ENCODE data around the gene ZDHHC14.
A peak's percentile ranks its signal among the peaks of the same experiment; 100 is the strongest.
"Not testable (repeated sequence)": the region's sequence is repeated elsewhere in the genome, so short reads cannot be mapped to it uniquely, and the experiment has no call there.

The ZDHHC14 gene

DNA sequence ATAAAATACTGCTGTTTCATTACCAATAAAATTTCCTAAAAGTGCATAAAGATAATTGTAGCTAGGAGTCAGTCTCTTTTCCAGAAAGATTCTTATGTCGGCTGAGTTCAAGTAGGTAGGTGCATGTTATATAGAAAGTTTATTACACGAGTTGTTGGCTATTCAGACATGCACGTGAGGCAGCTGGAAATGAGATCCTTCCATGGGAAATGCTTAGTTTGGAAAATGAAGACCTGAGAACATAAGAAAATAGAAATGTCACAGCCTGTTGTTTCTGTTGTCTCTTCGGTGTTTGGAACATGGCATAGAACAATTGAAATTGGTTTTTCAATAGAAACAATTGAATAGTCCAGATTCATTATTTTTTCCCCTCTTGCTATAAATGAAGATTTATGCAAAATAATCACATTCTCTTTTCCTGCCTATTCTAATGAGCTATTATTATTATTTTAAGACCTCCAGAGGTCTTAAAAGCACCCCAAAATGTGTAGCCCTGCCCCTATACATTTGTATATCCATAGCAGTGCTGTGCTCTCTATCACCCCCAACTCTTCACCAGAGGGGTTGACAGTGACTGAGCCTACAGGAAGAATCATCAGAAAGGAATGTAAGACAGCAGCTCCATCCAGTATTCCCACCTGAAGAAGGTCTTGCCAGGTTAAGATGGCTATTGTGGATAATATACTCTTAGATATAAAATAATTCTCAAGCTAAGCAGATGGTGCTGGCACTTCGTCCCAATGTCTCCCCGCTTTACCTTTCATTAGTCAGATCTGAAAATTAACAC lies 82.2 kb downstream of the ZDHHC14 start:
- Mint-ChIP-seq H3K27ac (peak overlapping the region; percentile 37), H3K4me3 (no peak overlapping the region), H3K36me3 (peaks cover 6 to 13% of the 10 kb centered on the region in 2 donors), H3K27me3 (no peaks in the 10 kb centered on the region), H3K4me1 (peaks cover 37 to 48% of the 10 kb centered on the region in 2 donors), H3K9me3 (peaks cover 0 to 2% of the 10 kb centered on the region in 2 donors)
- ATAC-seq (replicated peaks) (no peak), DNase-seq (no peak)

DNA sequence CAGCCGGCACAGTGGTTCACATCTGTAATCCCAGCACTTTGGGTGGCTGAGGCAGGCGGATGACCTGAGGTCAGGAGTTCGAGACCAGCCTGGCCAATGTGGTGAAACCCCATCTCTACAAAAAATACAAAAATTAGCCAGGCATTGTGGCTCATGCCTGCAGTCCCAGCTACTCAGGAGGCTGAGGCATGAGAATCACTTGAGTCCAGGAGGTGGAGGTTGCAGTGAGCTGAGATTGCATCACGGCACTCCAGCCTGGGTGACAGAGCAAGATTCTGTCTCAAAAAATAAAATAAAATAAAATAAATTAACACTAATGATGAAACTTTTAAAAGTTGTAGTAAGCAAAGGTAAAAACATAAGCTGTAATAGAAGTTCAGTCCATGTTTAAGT lies 82.7 kb downstream of the ZDHHC14 start:
- Mint-ChIP-seq H3K27ac (peak overlapping the region; percentile 37), H3K4me1 (peaks cover 43 to 54% of the 10 kb centered on the region in 2 donors), H3K36me3 (peaks cover 6 to 13% of the 10 kb centered on the region in 2 donors)
- not testable (repeated sequence) for H3K27me3 Mint-ChIP-seq; H3K9me3 Mint-ChIP-seq; H3K4me3 Mint-ChIP-seq; DNase-seq; ATAC-seq (replicated peaks)

DNA sequence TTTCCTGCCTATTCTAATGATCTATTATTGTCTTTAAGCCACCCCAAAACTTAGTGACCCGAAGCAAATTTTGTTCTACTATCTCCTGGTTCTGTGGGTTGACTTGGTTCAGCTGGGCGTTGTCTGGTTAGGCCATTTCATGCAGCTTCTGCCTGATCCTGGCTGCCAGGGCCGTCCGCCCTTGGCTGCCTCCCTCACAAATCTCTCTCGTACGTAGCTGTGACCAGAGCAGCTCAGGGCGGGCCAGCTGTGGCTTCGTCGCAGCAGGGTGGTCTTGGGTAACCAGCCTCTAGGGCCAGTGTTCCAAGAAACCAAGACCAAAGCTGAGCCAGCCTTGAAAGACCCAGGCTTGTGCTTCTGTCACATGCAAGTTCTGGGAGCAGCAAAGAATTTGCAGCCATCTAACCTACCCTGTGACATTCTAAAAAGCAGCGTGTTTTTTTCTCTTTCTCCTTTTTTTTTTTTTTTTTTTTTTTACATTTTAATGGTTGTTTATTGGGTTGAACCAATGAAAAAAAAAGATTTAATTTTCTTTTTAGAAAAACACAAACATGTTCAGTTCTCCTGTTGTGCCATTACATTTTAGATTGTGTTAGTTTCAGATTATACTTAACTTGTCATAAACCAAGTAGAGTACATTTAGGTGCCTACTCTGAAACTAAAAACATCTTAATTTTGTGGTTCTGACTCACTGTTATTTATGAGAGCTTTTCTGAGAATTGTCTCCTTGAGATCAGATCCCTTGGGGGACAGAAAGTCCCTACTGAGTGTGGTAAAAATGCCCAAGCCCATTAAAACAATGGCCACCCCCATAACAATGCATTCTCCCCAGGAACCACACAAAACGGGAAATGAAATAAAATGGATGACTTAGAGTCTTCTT lies 83.9 kb downstream of the ZDHHC14 start:
- Mint-ChIP-seq H3K27ac (peak overlapping the region; percentile 99), H3K27me3 (no peaks in the 10 kb centered on the region), H3K4me3 (peak overlapping the region; percentile 79 to 83), H3K36me3 (peaks cover 2 to 7% of the 10 kb centered on the region in 2 donors), H3K9me3 (no peaks in the 10 kb centered on the region), H3K4me1 (peaks cover 40 to 51% of the 10 kb centered on the region in 2 donors)
- peak; percentile 61 to 63 for ATAC-seq (replicated peaks)
- DNase-seq = peak; percentile 73

DNA sequence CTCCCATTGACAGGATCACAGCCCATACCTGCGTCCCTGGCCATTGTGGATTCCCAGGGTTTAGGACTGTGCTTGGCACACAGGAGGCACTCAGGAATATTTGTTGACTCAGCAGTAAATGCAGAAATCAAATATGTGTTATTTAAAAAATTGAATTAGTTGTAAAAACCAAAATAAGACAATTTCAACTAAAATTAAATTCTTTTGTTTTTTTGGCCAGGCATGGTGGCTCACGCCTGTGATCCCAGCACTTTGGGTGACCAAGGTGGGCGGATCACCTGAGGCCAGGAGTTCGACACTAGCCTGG lies 85.3 kb downstream of the ZDHHC14 start:
- H3K27ac Mint-ChIP-seq = no peak overlapping the region
- H3K27me3 Mint-ChIP-seq = no peaks in the 10 kb centered on the region
- peaks cover 33 to 42% of the 10 kb centered on the region in 2 donors for H3K4me1 Mint-ChIP-seq
- ATAC-seq (replicated peaks) (no peak), DNase-seq (no peak)
- H3K4me3 Mint-ChIP-seq = no peak overlapping the region
- H3K36me3 Mint-ChIP-seq = peaks cover 6 to 15% of the 10 kb centered on the region in 2 donors
- no peaks in the 10 kb centered on the region for H3K9me3 Mint-ChIP-seq

DNA sequence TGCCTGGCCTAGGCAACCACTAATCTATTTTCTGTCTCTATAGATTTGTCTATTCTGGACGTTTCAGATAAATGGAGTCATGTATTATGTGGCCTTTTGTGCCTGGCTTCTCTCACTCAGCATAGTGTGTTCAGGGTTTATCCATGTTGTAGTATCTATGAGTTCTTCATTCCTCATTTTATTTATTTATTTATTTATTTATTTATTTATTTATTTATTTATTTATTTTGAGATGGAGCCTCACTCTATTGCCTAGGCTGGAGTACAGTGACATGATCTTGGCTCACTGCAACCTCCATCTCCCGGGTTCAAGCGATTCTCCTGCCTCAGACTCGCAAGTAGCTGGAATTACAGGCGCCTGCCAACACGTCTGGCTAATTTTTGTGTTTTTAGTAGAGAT lies 86.3 kb downstream of the ZDHHC14 start:
- H3K36me3 Mint-ChIP-seq = peaks cover 6 to 16% of the 10 kb centered on the region in 2 donors
- H3K9me3 Mint-ChIP-seq; H3K4me3 Mint-ChIP-seq; DNase-seq; ATAC-seq (replicated peaks); H3K27me3 Mint-ChIP-seq: not testable (repeated sequence)
- H3K27ac Mint-ChIP-seq = peak overlapping the region; percentile 49
- H3K4me1 Mint-ChIP-seq = peaks cover 34 to 41% of the 10 kb centered on the region in 2 donors

DNA sequence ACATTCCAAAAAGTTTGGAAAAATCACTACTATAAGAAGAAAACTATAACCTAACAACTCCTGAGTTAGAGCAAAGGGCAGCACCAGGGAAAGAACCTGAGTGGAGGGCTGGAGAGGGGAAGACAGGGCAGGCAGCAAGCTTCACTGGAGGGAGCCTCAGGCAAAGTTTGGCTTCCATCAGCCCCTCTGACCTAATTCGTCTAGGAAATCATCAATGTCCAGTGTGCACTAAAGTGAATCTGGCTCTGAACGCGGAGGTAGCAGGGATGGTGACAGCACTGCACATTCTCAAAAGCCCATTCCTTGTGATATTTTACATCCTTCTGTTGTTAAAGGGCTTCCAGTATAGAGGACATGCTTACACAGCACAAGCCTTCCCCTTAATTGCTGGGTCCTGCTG lies 87.1 kb downstream of the ZDHHC14 start:
- Mint-ChIP-seq H3K27ac (peak overlapping the region; percentile 31), H3K36me3 (peaks cover 6 to 16% of the 10 kb centered on the region in 2 donors), H3K9me3 (no peaks in the 10 kb centered on the region), H3K4me3 (no peak overlapping the region), H3K4me1 (peaks cover 29 to 34% of the 10 kb centered on the region in 2 donors), H3K27me3 (no peaks in the 10 kb centered on the region)
- DNase-seq (no peak), ATAC-seq (replicated peaks) (no peak)

DNA sequence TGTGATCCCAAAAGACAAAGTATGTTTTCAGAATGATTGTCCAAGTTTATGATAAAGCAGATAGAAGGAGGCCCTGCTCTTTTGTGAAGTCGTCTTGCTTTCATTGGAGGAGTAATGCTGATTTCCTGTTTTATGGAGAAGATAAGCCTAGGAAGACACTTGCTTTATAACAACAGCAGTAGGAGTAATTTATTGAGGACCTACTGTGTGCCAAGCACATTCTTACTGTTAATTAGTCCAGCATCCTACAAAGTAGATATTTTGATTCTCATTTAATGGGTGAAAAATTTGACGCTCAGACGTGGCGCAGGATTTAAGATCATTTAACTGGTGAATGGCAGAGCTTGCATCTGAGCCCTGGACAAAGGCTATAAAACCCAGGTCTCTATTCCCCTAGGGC lies 87.6 kb downstream of the ZDHHC14 start:
- Mint-ChIP-seq H3K27me3 (no peaks in the 10 kb centered on the region), H3K27ac (peak overlapping the region; percentile 21), H3K9me3 (no peaks in the 10 kb centered on the region), H3K36me3 (peaks cover 6 to 16% of the 10 kb centered on the region in 2 donors), H3K4me1 (peaks cover 30 to 32% of the 10 kb centered on the region in 2 donors), H3K4me3 (no peak overlapping the region)
- ATAC-seq (replicated peaks) (no peak), DNase-seq (no peak)

DNA sequence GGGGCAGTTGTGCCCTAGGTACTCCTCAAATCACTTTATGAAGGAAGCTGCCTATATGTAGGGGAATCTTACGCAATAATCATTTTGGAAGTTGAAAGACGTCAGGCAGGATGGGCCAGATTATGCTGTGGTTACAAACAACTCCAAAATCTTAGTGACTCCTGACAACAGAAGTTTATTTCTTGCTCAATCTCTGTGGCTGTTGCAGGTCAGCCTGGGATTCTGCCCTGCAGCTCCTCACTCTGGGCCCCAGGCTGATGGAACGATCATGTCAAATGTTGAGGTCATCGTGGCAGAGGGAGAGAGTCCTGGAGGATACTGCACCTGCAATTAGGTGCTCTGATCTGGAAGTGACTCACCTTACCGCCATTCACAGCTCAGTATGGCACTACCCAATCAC lies 88.4 kb downstream of the ZDHHC14 start:
- Mint-ChIP-seq H3K4me1 (peaks cover 28 to 31% of the 10 kb centered on the region in 2 donors), H3K27me3 (no peaks in the 10 kb centered on the region), H3K9me3 (no peaks in the 10 kb centered on the region), H3K36me3 (peaks cover 6 to 16% of the 10 kb centered on the region in 2 donors), H3K4me3 (no peak overlapping the region), H3K27ac (peak overlapping the region; percentile 33)
- no peak for ATAC-seq (replicated peaks)
- no peak for DNase-seq

DNA sequence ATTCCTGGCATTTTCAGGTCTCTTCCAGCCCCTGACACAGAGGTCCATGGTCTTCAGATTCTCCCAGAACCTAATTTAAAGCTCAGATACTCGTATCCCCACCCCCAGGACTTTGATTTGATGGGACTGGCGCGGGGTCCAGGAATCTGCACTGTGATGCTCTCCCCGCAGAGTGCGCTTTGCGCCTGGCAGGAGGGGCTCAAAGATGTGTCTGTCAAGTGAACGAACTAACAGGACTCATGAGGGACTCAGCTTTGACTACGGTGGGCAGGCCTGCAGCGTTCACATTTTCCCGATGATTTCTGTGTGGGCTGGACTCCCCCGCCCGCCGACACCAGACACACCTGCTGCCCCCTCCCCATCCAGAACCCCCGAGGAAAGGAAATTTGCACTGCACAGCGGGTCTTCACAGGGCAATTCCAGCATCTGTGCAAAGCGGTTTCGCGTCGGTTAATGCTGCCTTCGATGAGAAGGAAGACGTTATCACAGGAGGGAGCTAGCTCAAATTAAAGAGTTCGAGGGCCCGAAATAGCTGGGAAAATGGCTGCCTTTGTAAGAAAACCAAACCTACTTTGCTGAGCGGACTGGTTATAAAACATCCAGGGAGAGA lies 90.2 kb downstream of the ZDHHC14 start:
- H3K27me3 Mint-ChIP-seq = no peaks in the 10 kb centered on the region
- H3K4me1 Mint-ChIP-seq = peaks cover 23% of the 10 kb centered on the region in 2 donors
- peak overlapping the region; percentile 56 for H3K27ac Mint-ChIP-seq
- peaks cover 0 to 2% of the 10 kb centered on the region in 2 donors for H3K9me3 Mint-ChIP-seq
- ATAC-seq (replicated peaks) = no peak
- no peak overlapping the region for H3K4me3 Mint-ChIP-seq
- H3K36me3 Mint-ChIP-seq = peaks cover 7 to 17% of the 10 kb centered on the region in 2 donors
- no peak for DNase-seq

DNA sequence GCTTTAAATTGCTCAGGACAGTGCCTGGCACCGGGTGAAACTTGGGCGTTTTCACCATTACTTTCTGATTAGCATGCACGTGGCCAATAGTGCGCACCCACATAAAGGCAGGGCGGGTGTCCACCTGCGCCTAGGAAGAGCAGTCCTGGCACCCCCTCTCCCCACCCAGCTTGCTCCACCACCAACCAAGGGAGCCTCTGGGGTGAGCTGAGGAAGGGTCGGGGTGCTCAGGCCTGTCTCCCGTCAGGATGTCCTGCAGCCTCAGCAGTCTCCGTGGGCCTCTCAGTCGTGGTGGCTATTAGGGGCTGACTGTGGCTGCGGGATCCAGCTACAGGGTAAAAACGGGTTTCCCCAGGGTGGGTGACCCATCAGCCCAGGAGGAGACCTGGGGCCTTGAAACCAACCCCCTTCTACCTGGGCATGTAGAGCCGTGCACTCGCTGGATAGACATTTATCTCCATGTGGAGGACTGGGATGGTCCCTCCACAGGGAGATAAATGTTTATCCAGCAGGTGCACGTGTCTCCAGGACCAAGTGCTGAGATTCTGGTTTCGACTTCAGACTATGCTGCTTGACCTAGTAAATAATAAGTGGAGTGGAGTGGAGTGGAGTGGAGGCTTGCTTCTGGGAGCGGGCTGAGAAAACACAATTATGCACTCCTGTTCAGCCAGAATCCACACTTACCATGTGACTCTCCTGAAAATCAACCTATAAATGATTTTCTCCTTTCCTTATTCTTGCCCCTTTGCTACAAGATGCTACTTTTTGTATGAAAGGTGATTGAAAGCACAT lies 91.1 kb downstream of the ZDHHC14 start:
- Mint-ChIP-seq H3K4me3 (no peak overlapping the region), H3K9me3 (peaks cover 0 to 2% of the 10 kb centered on the region in 2 donors), H3K4me1 (peaks cover 28 to 29% of the 10 kb centered on the region in 2 donors), H3K36me3 (peaks cover 11 to 15% of the 10 kb centered on the region in 2 donors), H3K27me3 (no peaks in the 10 kb centered on the region), H3K27ac (no peak overlapping the region)
- ATAC-seq (replicated peaks) = no peak
- DNase-seq = no peak

DNA sequence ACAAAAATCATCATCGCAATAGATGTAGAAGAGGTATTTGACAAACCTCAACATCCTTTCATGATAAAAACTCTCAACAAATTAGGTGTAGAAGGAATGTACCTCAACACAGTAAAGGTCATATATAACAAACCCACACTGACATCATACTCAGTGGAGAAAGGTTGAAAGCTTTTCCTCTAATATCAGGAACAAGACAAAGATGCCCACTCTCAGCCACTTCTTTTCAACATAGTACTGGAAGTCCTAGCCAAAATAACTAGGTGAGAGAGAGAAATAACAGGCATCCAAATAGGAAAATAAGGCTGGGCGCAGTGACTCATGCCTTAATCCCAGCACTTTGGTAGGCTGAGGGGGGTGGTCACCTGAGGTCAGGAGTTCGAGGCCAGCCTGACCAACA lies 95.8 kb downstream of the ZDHHC14 start:
- no peak for DNase-seq

DNA sequence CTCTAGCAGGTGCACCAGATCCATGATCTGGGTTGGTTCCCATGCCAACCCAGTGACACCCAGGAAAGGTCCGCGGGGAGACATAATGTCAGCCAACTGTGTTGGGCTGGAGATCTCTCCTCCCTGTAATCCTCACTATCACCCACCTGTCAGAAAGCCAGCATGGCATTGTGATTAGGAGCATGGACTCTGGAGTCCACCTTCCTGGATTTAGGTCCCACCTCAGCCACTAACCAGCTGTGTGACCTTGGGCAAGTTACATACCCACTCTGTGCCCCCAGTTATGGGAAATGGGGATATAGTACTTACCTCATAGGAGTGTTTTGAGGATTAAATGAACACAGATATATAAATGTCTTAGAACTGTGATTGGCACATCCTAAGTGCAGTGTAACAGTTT lies 97.9 kb downstream of the ZDHHC14 start:
- peaks cover 0 to 6% of the 10 kb centered on the region in 2 donors for H3K9me3 Mint-ChIP-seq
- ATAC-seq (replicated peaks) (no peak), DNase-seq (no peak)
- H3K4me1 Mint-ChIP-seq = peaks cover 28 to 35% of the 10 kb centered on the region in 2 donors
- H3K27me3 Mint-ChIP-seq = no peaks in the 10 kb centered on the region
- H3K27ac Mint-ChIP-seq = no peak overlapping the region
- H3K36me3 Mint-ChIP-seq = peaks cover 13 to 15% of the 10 kb centered on the region in 2 donors
- no peak overlapping the region for H3K4me3 Mint-ChIP-seq

More for the DNA sequence above, 95.8 kb downstream of the ZDHHC14 start:
- H3K9me3 Mint-ChIP-seq = peaks cover 0 to 3% of the 10 kb centered on the region in 2 donors
- peaks cover 9 to 15% of the 10 kb centered on the region in 2 donors for H3K36me3 Mint-ChIP-seq
- H3K4me3 Mint-ChIP-seq = no peak overlapping the region
- H3K4me1 Mint-ChIP-seq = peaks cover 31% of the 10 kb centered on the region in 2 donors
- H3K27ac Mint-ChIP-seq = no peak overlapping the region
- no peak for ATAC-seq (replicated peaks)
- H3K27me3 Mint-ChIP-seq = no peaks in the 10 kb centered on the region

DNA sequence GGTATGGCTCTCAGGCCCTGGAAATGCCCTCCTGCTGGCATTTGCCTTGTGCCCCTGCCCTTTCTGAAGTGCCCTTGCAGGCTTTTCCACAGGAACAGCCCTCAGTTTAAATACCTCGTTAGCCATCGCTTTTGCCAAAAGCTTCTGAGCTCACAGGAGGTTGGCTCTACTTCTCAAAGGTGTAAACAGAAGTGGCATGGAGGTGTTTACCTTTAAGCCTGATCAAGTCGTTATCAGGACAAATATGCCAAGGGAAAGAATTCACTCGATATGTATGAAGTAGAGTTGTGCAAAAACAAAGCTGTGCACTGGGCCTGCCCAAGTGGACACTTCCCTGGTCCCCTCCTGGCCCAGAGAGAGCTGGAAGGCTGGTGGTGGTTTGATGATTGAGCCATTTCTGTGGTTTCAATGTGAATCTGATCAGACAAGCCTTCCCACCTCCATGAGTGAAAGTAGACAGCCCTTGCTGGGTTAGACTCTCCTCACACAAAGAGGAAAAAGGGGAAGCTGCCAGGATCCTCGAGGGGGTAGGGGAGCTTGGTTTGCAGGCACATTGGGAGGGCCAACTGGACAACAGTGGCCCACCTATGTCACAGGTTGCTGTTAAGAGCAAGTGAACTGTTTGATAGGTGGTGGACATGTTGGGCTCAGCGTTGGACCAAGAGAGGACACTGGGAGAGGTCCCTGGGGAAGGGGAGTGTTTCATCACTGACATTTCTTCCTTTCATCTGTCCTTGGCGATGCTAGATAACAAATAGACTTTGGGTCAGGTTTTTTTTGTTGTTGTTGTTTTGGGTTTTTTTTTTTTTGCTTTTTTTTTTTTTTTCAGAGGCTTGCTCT lies 98.7 kb downstream of the ZDHHC14 start:
- Mint-ChIP-seq H3K27me3 (no peaks in the 10 kb centered on the region), H3K4me3 (no peak overlapping the region), H3K36me3 (peaks cover 13 to 15% of the 10 kb centered on the region in 2 donors), H3K9me3 (peaks cover 0 to 6% of the 10 kb centered on the region in 2 donors), H3K27ac (no peak overlapping the region), H3K4me1 (peaks cover 26 to 35% of the 10 kb centered on the region in 2 donors)
- no peak for DNase-seq
- no peak for ATAC-seq (replicated peaks)

Data from stimulated activated naive B cell treated with anti-CD40 and anti-IgM and Interleukin-4, amounts not matched to agents 10 μg/mL and 1 μg/mL and 100 μg/mL, for 72 hours (primary cell).